Large intestine (tissue), 12 donors: ENCODE data around the gene GCHFR. TPM values are rescaled to one million over a fixed set of nuclear protein-coding genes. Genes with fewer than 3 reads are reported as not detected.

Source experiments
- DNase-seq, 2 donors: peaks; one replicate each; pipeline versions ENCODE4 v3.0.0 to v3.0.0-alpha.2; 2013
- H3K27ac ChIP-seq: one replicate; pipeline ENCODE4 v1.5.1; 2013; ENCODE audit warnings: low read length
- H3K27me3 ChIP-seq: 2 replicates; pipeline ENCODE4 v1.6.1; 2013; ENCODE audit warnings: low read length; ENCODE audit not compliant: control insufficient read depth, insufficient read depth
- H3K36me3 ChIP-seq: 2 replicates; pipeline ENCODE4 v1.6.1; 2013; ENCODE audit warnings: low read length; ENCODE audit not compliant: control insufficient read depth, insufficient read depth
- H3K4me1 ChIP-seq: one replicate; pipeline ENCODE4 v1.6.1; 2013; ENCODE audit warnings: low read length; ENCODE audit not compliant: control insufficient read depth, insufficient read depth
- H3K4me3 ChIP-seq: one replicate; pipeline ENCODE4 v1.5.1; 2013; ENCODE audit warnings: low read length
- H3K9me3 ChIP-seq: one replicate; pipeline ENCODE4 v1.6.1; 2013; ENCODE audit warnings: mild to moderate bottlenecking, low read depth, low read length, moderate library complexity; ENCODE audit not compliant: control insufficient read depth
- WGBS: methylation state at CpG from one replicate; pipeline ENCODE4 v1.1.5; 2013; ENCODE audit warnings: low lambda C conversion rate; ENCODE audit not compliant: insufficient coverage; 5-methylcytosine and 5-hydroxymethylcytosine counted together
- long read RNA-seq, 11 donors: transcript quantifications; one replicate each; lab custom pipeline, GENCODE V29; 2026
- polyA plus RNA-seq: library from polyadenylated mRNA; unstranded; fragments of 120-200 nt; gene quantifications from one replicate; pipeline ENCODE4 v1.2.1, GENCODE V29; 2013

GCHFR gene
- polyA plus RNA-seq, result 182 TPM
- long read RNA-seq, donor 1, transcript GCHFR-201 (3 exons, 777 nt), result major isoform, 90 of 91 reads
- long read RNA-seq, donor 1, partial matches to known transcripts, result 0 of 91 reads
- long read RNA-seq, donor 1, other reads (novel, unspliced or antisense), result 0 of 91 reads
- long read RNA-seq, donor 2, transcript GCHFR-202 (2 exons, 785 nt), result minor isoform, 9 of 234 reads
- long read RNA-seq, donor 2, transcript GCHFR-201 (3 exons, 777 nt), result major isoform, 217 of 234 reads
- long read RNA-seq, donor 2, partial matches to known transcripts, result 0 of 234 reads
- long read RNA-seq, donor 2, other reads (novel, unspliced or antisense), result 6 of 234 reads
- long read RNA-seq, donor 3, result 0 reads
- long read RNA-seq, donor 4, transcript GCHFR-201 (3 exons, 777 nt), result major isoform, 18 of 29 reads
- long read RNA-seq, donor 4, partial matches to known transcripts, result 11 of 29 reads
- long read RNA-seq, donor 4, other reads (novel, unspliced or antisense), result 0 of 29 reads
- long read RNA-seq, donor 5, transcript GCHFR-201 (3 exons, 777 nt), result major isoform, 52 of 55 reads
- long read RNA-seq, donor 5, partial matches to known transcripts, result 0 of 55 reads
- long read RNA-seq, donor 5, other reads (novel, unspliced or antisense), result 0 of 55 reads
- long read RNA-seq, donor 6, transcript GCHFR-201 (3 exons, 777 nt), result major isoform, 195 of 213 reads
- long read RNA-seq, donor 6, transcript GCHFR-202 (2 exons, 785 nt), result minor isoform, 8 of 213 reads
- long read RNA-seq, donor 6, partial matches to known transcripts, result 0 of 213 reads
- long read RNA-seq, donor 6, other reads (novel, unspliced or antisense), result 5 of 213 reads
- long read RNA-seq, donor 7, transcript GCHFR-201 (3 exons, 777 nt), result major isoform, 29 of 43 reads
- long read RNA-seq, donor 7, partial matches to known transcripts, result 12 of 43 reads
- long read RNA-seq, donor 7, other reads (novel, unspliced or antisense), result 0 of 43 reads
- long read RNA-seq, donor 8, transcript GCHFR-202 (2 exons, 785 nt), result minor isoform, 10 of 384 reads
- long read RNA-seq, donor 8, transcript GCHFR-201 (3 exons, 777 nt), result major isoform, 305 of 384 reads
- long read RNA-seq, donor 8, partial matches to known transcripts, result 61 of 384 reads
- long read RNA-seq, donor 8, other reads (novel, unspliced or antisense), result 5 of 384 reads
- long read RNA-seq, donor 9, transcript GCHFR-202 (2 exons, 785 nt), result minor isoform, 6 of 189 reads
- long read RNA-seq, donor 9, transcript GCHFR-201 (3 exons, 777 nt), result major isoform, 173 of 189 reads
- long read RNA-seq, donor 9, partial matches to known transcripts, result 0 of 189 reads
- long read RNA-seq, donor 9, other reads (novel, unspliced or antisense), result 9 of 189 reads
- long read RNA-seq, donor 10, transcript GCHFR-201 (3 exons, 777 nt), result major isoform, 192 of 228 reads
- long read RNA-seq, donor 10, partial matches to known transcripts, result 17 of 228 reads
- long read RNA-seq, donor 10, other reads (novel, unspliced or antisense), result 12 of 228 reads
- long read RNA-seq, donor 11, transcript GCHFR-201 (3 exons, 777 nt), result major isoform, 119 of 155 reads
- long read RNA-seq, donor 11, partial matches to known transcripts, result 32 of 155 reads
- long read RNA-seq, donor 11, other reads (novel, unspliced or antisense), result 0 of 155 reads

GRCh38 chr15:40763801-40764628, at the start of gene GCHFR:
GCHFR (plus strand) TSS chr15:40764068; CDS start chr15:40764181, 113 bp downstream.
- peak; percentile 94 to 98 for DNase-seq
- Histone ChIP-seq H3K27ac (peak within 1 kb of the TSS; percentile 100), H3K27me3 (no peaks in the 10 kb centered on the region), H3K4me3 (peak within 1 kb of the TSS; percentile 99), H3K36me3 (peaks cover 32% of the 10 kb centered on the region), H3K4me1 (peaks cover 46% of the 10 kb centered on the region), H3K9me3 (peaks cover 3% of the 10 kb centered on the region)
- no CpG with 5 or more reads among the region's 75 CpGs for WGBS

- H3K36me3 ChIP-seq, result peaks cover 4% of the 10 kb centered on the region
- H3K9me3 ChIP-seq, result no peaks in the 10 kb centered on the region
- H3K27ac ChIP-seq, result no peak overlapping the region
- H3K4me1 ChIP-seq, result no peaks in the 10 kb centered on the region
- H3K27me3 ChIP-seq, result no peaks in the 10 kb centered on the region
- 20% methylated on average over 1 of the region's 2 CpGs for WGBS
- no peak overlapping the region for H3K4me3 ChIP-seq
- no peak for DNase-seq
Measured at GRCh38 chr15:40714144-40714543, 49.7 kb upstream of the GCHFR start.

GRCh38 chr15:40716165-40716564, 47.7 kb upstream of the GCHFR start:
- 63% methylated on average over 1 of the region's 6 CpGs for WGBS
- H3K4me3 ChIP-seq, result no peak overlapping the region
- peaks cover 2% of the 10 kb centered on the region for H3K36me3 ChIP-seq
- DNase-seq, result no peak
- H3K27me3 ChIP-seq, result no peaks in the 10 kb centered on the region
- H3K27ac ChIP-seq, result no peak overlapping the region
- no peaks in the 10 kb centered on the region for H3K9me3 ChIP-seq
- H3K4me1 ChIP-seq, result no peaks in the 10 kb centered on the region

DNA sequence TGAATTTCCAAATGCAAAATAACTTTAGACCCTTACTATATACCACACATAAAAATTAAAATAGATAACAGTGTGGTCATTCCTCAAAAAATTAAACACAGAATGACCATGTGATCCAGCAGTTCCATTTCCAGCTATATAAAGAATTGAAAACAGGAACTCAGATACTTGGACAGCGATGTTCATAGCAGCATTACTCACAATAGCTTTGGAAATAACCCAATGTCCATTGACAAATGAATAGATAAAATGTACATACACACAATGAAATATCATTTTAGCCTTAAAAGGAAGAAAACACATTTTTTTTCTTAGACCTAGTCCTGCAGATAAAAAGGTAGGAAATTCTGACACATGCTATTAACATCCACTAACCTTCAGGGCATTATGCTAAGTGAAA, 42.2 kb upstream of the GCHFR start:
- whole genome bisulfite sequencing, result 100% methylated on average over 1 of the region's 1 CpG
- Histone ChIP-seq H3K36me3 (peaks cover 2% of the 10 kb centered on the region), H3K9me3 (no peaks in the 10 kb centered on the region), H3K4me1 (no peaks in the 10 kb centered on the region), H3K27ac (no peak overlapping the region), H3K27me3 (no peaks in the 10 kb centered on the region), H3K4me3 (no peak overlapping the region)
- DNase-seq, result no peak

DNA sequence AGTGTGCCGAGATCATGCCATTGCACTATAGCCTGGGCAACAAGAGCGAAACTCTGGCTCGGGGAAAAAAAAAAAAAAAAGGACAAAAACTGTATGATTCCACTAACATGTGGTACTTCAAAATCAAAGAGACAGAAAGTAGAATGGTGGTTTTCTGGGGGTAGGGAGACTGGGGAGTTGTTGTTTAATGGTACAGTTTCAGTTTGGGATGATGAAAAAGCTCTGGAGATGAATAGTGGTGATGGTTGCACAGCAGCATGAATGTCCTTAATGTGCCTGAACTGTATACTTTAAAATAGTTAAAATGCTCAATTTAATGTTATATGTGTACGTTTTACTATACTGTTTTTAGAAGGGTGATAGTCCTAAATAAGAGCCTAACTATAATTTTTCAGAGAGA, 41.5 kb upstream of the GCHFR start:
- Histone ChIP-seq H3K27ac (no peak overlapping the region), H3K9me3 (no peaks in the 10 kb centered on the region), H3K4me3 (no peak overlapping the region), H3K27me3 (no peaks in the 10 kb centered on the region), H3K4me1 (no peaks in the 10 kb centered on the region), H3K36me3 (peaks cover 2% of the 10 kb centered on the region)
- WGBS, result 100% methylated on average over 2 of the region's 4 CpGs
- no peak for DNase-seq

DNA sequence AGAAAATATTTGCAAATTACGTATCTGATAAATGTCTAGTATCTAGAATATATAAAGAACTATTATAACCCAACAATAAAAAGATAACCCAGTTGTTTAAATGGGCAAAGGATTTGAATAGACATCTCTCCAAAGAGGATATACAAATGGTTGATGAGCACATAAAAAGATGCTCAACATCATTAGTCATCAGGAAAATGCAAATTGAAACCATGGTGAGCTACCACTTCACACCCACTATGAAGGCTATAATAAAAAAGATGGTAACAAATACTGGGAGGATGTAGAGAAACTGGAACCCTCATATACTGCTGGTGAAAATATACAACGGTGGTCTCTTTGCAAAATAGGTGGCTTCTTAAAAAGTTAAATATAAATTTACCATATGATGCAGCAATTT, 40.9 kb upstream of the GCHFR start:
- H3K9me3 ChIP-seq, result no peaks in the 10 kb centered on the region
- peaks cover 2% of the 10 kb centered on the region for H3K36me3 ChIP-seq
- no peak overlapping the region for H3K27ac ChIP-seq
- no peak for DNase-seq
- no peaks in the 10 kb centered on the region for H3K27me3 ChIP-seq
- no peaks in the 10 kb centered on the region for H3K4me1 ChIP-seq
- WGBS, result 100% methylated on average over 1 of the region's 2 CpGs
- H3K4me3 ChIP-seq, result no peak overlapping the region

- no peak overlapping the region for H3K27ac ChIP-seq
- WGBS, result 100% methylated on average over 1 of the region's 2 CpGs
Measured at GRCh38 chr15:40723919-40724318, 39.9 kb upstream of the GCHFR start.

GRCh38 chr15:40731034-40731433, 32.8 kb upstream of the GCHFR start:
- WGBS, result 100% methylated on average over 1 of the region's 3 CpGs
- no peaks in the 10 kb centered on the region for H3K4me1 ChIP-seq
- H3K27me3 ChIP-seq, result no peaks in the 10 kb centered on the region
- no peak overlapping the region for H3K27ac ChIP-seq
- peaks cover 41% of the 10 kb centered on the region for H3K36me3 ChIP-seq
- H3K9me3 ChIP-seq, result no peaks in the 10 kb centered on the region
- no peak for DNase-seq
- H3K4me3 ChIP-seq, result no peak overlapping the region

More at GRCh38 chr15:40723919-40724318, 39.9 kb upstream of the GCHFR start:
- no peaks in the 10 kb centered on the region for H3K27me3 ChIP-seq
- DNase-seq, result no peak
- no peak overlapping the region for H3K4me3 ChIP-seq
- H3K9me3 ChIP-seq, result no peaks in the 10 kb centered on the region
- no peaks in the 10 kb centered on the region for H3K4me1 ChIP-seq
- no peaks in the 10 kb centered on the region for H3K36me3 ChIP-seq

DNA sequence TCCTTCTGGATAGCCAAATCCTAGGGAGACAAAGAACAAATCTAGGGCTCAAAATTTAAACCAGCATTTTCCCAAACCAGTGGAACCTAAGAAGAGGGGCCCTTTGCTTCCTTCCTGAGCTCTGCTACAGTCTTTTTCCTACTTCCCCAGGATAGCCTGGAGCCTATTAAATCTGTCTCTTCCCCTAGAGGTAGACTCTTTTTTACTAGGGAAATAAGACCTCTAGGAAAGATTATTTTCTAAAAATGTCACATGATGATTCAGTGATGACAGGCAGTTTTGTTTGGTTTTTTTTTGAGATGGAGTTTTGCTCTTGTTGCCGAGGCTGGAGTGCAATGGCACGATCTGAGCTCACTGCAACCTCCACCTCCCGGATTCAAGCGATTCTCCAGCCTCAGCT, 27.3 kb upstream of the GCHFR start:
- Histone ChIP-seq H3K27ac (no peak overlapping the region), H3K36me3 (peaks cover 81% of the 10 kb centered on the region), H3K9me3 (no peaks in the 10 kb centered on the region), H3K27me3 (no peaks in the 10 kb centered on the region), H3K4me3 (no peak overlapping the region), H3K4me1 (no peaks in the 10 kb centered on the region)
- no CpG with 5 or more reads among the region's 4 CpGs for WGBS
- no peak for DNase-seq
